ENCODE data around the gene TICAM2.

The TICAM2 gene

GRCh38 chr5:115561176-115561575 is 41.1 kb downstream of the TICAM2 start:
- no peak for DNase-seq

DNA sequence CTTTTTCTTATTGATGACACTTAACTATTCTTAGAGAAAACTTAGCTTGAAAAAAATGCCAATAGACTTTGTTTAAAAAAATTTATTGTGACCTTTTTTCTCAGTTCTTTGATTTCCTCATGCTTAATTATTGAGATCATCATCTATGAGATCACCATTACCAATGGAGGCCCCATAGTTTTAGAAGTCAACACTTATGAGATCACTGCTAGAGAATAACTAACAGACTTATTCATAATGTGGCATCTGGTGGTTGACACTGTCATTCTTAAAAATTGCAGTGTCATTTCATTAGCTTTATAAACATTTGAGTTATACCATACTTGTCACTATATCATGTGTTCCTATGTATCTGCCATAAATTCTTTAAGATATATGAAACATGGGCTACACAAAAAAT is 42.8 kb downstream of the TICAM2 start:
- no peak for DNase-seq

GRCh38 chr5:115558388-115558956 is 43.8 kb downstream of the TICAM2 start:
- DNase-seq, result no peak

DNA sequence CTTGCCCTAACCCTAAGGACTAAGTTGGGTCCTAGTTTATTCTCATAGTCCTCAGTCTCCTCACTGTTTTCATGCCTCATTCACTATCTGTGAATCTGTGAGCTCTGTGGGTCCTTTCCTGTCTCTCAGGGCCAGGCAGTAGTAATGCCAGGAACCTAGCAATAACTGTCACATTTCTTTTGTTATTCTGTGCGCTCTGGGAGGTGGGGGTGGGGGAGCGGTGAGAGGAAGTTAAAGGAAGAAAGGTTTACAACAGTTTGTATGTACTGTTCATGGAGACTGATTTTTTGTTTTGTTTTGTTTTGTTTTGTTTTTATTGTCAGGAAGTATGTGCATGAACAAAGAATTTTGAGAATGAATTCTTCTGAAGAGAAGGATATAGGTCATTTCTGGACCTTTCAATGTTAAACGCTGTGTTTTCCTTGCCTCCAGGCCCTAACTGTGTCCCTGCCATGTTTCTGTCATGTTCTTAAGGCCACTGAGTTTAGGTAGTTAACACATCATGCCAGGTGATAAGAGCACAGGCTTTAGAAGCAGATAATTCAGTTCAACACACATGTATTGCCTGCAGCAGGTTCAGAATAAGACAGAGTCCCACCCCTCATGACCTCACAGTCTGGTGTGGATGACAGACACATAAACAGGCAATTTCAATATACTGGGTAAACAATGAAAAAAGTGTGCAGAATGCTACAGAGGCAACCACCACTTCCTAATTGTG is 44.5 kb downstream of the TICAM2 start:
- no peak for DNase-seq

GRCh38 chr5:115556276-115556675 is 46.0 kb downstream of the TICAM2 start:
- DNase-seq, result no peak

- no peak for DNase-seq
These were observed 47.1 kb downstream of the TICAM2 start for GRCh38 chr5:115555084-115555633.

- DNase-seq, result no peak
These were observed 49.2 kb downstream of the TICAM2 start for GRCh38 chr5:115553082-115553481.

DNA sequence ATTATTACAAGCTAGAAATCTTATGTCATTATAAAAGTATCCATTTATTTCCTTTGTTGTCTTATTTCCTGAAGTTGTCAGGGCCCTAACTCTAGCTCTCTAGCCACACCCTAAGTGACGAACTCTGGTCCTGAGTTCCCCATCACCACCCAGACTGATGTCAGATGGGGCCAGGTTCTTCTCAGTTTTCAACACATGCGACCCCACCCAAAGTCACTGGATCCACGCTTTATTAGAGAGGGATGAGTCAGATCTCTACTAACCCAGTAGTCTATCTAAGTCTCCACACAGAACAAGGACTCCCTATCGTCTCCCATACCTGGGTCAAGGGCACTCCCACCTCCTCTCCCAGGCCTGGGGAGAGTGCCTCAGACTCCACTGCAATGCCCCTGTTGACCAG is 50.9 kb downstream of the TICAM2 start:
- no peak for DNase-seq

- DNase-seq, result no peak
These were observed 53.1 kb downstream of the TICAM2 start for GRCh38 chr5:115549154-115549553.

DNA sequence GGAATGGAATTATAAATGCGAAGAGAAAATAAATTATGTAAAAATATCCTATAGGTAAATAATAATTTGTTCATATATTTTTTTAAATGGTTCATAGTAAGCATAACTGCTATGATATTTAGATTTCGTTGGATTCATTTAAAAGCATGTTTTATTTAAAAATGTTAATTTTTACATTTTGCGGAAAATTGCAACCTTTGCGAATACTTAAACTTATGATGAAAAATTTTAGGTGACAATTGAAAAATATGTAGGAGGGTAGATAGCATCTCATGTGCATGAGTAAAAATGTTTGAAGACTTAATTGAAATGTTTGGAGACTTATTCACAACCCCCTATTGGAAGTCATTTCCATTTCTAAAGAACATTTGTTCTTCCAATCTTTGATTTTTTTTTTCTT is 53.6 kb downstream of the TICAM2 start:
- no peak for DNase-seq

DNA sequence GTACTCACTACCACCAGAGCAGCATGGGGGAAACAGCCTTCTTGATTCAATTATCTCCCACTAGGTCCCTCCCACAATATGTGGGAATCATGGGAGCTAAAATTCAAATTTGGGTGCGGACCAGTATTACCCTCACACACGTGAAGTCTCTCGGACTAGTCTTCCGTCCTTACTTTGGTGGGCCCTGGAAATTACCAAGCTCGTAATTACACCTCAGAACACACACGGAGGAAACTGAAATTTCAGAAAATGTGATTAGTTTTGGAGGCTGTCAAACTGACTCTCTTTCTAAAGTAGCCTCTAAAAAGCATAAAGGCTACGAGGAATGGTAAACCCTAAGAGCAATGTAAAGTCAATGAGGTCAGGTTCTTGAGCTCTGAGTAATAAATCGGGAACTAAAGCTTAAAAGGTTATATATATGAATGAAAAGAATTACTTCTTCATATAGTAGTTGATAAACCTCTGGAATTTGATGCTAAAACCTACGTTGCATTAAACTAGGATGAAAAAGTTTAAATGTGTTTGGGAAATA is 56.9 kb downstream of the TICAM2 start:
- no peak for DNase-seq

- DNase-seq, result peak; percentile 98
These were observed 57.6 kb downstream of the TICAM2 start, which contains the start of gene FEM1C for GRCh38 chr5:115544436-115545350. Gene FEM1C, minus strand, starts transcription at chr5:115544775. Its CDS starts 1,282 bp downstream, at chr5:115543493.

DNA sequence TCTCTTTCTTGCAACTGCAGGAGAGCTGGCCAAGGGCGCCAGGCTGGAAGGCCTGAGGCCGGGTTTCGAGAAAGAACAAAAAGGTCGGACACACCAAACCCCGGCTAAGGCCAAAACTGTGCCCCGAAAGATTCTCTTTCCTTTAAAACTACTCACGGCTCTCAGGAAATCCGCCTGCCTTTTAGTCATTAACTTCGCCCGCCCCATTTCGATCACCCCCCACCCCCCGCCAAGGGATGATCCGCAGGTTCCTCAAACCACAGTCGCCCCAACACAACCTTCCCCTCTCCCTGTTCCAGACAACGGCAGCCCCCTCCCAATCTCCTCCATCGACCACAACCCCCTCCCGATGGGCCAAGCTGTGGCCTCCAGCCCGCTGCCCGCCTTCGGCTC is 58.2 kb downstream of the TICAM2 start:
- peak; percentile 54 for DNase-seq

DNA sequence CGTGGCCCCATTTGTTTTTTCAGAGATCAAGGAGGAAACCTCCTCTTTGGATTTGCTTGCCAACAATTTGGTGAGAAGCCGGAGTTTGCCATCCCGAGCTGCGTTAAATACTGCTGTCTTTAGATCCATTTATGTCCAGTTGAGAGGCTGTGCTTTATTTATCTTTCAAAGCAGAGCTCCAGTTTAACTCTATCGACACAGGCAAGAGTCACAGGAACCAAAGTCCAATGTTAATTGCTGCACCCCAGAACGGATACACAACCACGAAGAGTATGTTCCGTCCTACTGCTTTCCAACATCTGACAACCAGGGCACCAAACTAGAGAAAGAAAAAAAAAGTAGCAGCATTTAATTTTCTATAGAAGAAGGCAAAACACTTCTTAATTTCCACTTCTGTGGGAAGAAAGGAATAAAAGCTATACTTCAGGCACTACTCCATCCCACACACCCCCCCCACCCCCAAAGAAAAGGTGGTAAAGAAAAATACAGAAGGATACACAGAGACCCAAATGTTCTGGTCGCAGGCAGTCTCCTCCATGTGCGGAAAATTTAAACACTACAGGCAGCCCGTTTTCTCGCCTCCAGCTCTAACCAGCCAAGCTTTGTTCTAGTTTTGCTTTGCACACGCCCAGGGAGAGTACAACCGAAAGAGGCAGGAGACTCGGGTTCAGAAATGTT is 58.8 kb downstream of the TICAM2 start:
- DNase-seq, result peak; percentile 58

GRCh38 chr5:115542651-115543364 is 59.5 kb downstream of the TICAM2 start:
- no peak for DNase-seq

- DNase-seq, result no peak
These were observed 60.2 kb downstream of the TICAM2 start for GRCh38 chr5:115542086-115542485.

DNA sequence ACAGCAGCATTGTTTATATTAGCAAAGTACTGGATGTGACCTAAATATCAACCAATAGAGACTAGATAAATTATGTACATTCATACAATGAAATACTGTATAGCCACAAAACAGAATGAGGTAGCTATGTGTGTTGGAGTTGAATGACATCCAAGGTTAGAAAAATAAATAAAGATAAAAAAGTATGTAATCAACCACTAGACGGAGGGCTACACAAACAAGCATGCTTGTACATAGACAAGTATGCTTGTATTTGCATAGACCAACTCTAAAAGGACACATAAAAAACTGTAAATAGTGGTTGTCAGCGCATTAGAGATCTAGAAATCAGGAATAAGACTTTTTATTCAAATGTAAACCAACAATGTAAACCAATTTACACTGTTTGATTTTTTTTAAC is 60.7 kb downstream of the TICAM2 start:
- no peak for DNase-seq

GRCh38 chr5:115535479-115536035 is 66.7 kb downstream of the TICAM2 start:
- no peak for DNase-seq

DNA sequence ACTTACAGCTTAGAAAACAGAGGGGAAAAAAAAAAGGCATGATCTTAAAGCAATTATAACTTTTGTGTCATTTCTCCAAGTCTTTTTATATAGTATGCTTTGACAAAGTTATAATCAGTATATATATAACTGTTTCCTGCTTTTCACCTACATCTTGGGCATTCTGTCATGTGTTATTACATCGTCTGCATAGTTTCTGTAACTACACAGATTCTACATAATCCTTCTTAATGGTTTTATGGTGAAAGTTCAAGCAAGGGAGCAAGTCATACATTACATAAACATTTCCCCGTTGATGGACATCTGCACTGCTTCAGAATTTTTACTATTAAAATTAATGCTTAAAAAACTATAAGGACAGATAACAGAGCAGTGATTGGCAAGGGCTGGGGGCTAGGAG is 69.8 kb downstream of the TICAM2 start:
- no peak for DNase-seq

DNA sequence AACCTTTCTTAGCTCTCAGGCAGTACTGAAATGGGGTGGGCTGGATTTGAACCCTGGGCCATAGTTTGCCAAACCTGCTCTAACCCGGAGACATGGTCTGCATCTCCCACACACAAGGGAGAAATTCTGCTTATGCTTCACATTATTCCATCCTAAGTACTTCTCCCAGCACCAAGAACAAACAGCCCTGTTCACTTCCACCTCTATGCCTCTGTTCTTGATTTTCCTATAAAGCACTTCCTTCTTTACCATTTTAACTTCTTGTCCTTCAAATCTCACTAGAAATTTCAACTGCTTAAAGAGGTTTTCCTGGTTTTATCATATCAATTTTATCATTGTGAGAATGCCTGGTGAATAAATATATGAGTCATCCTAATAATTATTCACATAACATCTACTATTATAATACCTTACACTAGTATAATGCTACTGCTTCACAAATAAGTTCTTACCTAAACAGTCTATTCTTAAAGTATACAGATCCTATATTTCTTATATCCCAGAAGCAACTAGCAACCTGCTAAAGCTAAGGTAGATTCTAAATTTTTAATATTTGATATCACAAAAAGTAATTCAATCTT is 70.4 kb downstream of the TICAM2 start:
- no peak for DNase-seq

GRCh38 chr5:115531380-115531779 is 70.9 kb downstream of the TICAM2 start:
- DNase-seq, result no peak

Measured in stimulated activated CD4-positive, alpha-beta T cell treated with anti-CD3 and anti-CD28 coated beads, Interleukin-4, amount 100 ng/mL, for 24 hours (primary cell).